ENCODE results near the gene TRIM34.
"Not testable (repeated sequence)": the region's sequence is repeated elsewhere in the genome, so short reads cannot be mapped to it uniquely, and the experiment has no call there.

Gene TRIM34

DNA sequence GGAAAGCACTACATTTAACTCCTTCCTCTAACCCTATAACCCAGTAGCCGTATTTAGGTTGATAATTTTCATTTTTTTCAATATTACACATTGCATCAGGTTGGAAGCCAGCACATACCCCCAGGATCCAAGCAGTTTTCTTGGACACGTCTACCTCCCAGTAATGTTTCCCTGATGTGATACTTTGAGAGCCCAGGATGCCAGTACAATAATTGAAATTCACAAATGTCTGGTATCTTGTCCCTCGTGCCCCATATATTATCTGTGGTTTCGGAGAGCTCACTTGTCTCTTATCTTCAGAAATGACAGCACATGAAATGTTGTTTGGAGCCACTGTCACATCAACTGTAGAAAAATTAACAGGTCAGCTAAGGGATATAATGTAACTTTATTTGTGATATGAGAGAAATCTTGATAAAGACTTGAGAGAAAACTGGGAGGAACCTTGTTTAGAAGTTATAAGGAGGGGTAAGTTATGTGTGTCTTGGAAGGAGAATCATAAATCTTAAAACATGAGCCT is 40.3 kb downstream of the TRIM34 start:
- Histone ChIP-seq H3K36me3 (ENCODE audit: insufficient read depth, low read depth, low read length) (peaks cover 45% of the 10 kb centered on the region), H3K27ac (ENCODE audit: low read length) (no peak overlapping the region), H3K9me3 (ENCODE audit: insufficient read depth, low read depth, low read length) (no peaks in the 10 kb centered on the region), H3K4me1 (ENCODE audit: insufficient read depth, low read length) (no peaks in the 10 kb centered on the region), H3K27me3 (ENCODE audit: insufficient read depth, low read length) (no peaks in the 10 kb centered on the region), H3K4me3 (ENCODE audit: low read length) (no peak overlapping the region), H3K9ac (ENCODE audit: low read depth, low read length) (no peak overlapping the region)

DNA sequence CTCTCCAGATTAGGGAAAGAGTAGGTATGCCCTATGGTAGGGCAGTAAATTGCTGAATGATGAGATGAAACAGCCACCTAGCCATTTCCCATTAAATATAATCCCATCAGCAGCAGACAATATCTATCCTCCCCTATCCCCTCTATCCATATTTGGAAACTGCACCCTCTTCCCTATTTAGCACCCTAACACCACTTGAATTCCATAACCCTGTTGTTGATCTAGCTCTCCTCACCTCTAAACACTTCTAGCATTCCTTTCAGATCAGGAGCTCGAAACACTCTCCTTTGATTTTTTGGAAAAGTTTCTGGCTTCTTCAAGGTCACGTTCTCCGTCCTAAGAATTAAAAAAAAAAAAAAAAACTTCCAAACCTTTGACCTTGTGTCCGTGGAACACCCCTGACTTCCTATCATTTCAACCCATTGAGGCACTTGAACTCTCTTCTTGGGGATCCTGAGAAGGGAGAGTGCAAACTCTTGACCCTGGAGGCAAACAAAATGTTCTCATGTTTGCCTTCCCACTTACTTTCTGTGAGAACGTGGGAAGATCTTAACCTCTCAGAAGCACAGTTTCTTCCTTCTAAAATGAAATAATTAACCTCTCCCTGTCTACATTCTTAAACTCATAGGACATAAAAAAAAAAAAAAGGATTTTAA is 41.1 kb downstream of the TRIM34 start:
- no peak overlapping the region for H3K9ac ChIP-seq (ENCODE audit: low read depth, low read length)
- no peak overlapping the region for H3K27ac ChIP-seq (ENCODE audit: low read length)
- no peaks in the 10 kb centered on the region for H3K9me3 ChIP-seq (ENCODE audit: insufficient read depth, low read depth, low read length)
- no peaks in the 10 kb centered on the region for H3K27me3 ChIP-seq (ENCODE audit: insufficient read depth, low read length)
- H3K4me3 ChIP-seq (ENCODE audit: low read length) = no peak overlapping the region
- peaks cover 51% of the 10 kb centered on the region for H3K36me3 ChIP-seq (ENCODE audit: insufficient read depth, low read depth, low read length)
- no peaks in the 10 kb centered on the region for H3K4me1 ChIP-seq (ENCODE audit: insufficient read depth, low read length)

DNA sequence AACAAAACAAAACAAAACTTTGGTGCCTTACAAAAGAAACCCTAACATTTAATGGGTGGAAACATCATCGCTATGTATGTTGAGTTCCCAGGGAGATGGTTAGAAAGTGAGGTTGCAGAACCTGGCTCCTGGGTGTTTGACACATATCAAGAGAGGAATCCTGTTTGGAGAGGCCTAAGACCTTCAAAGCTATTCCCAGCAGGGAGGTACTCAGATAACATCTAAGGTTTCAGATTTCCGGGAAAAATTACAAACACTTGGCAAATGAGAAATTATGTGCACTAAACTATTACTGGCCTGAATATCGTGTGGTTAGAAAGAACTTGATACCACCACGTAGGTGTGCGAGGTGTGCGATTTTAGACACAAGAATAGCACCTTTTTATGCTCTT is 41.6 kb downstream of the TRIM34 start:
- H3K27me3 ChIP-seq (ENCODE audit: insufficient read depth, low read length) = no peaks in the 10 kb centered on the region
- no peak overlapping the region for H3K27ac ChIP-seq (ENCODE audit: low read length)
- H3K4me1 ChIP-seq (ENCODE audit: insufficient read depth, low read length) = no peaks in the 10 kb centered on the region
- H3K4me3 ChIP-seq (ENCODE audit: low read length) = no peak overlapping the region
- no peaks in the 10 kb centered on the region for H3K9me3 ChIP-seq (ENCODE audit: insufficient read depth, low read depth, low read length)
- peaks cover 54% of the 10 kb centered on the region for H3K36me3 ChIP-seq (ENCODE audit: insufficient read depth, low read depth, low read length)
- H3K9ac ChIP-seq (ENCODE audit: low read depth, low read length) = no peak overlapping the region

DNA sequence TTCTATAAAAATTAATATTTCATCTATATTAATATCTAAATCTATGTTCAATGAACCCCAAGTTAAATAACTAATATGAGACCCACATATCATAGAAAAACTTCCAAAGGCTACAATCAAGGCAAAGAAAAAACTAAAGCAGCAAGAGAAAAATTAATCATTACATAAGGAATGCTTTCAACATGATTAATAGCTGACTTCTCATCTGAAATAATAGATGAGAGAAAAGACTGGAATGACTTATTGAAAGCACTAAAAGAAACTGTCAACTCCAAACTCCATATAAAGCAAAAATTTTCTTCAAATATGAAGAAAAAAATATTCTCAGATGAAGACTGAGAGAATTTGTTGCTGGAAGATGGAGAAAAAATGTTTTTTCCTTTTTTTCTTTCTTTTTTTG is 47.0 kb downstream of the TRIM34 start:
- H3K4me1 ChIP-seq (ENCODE audit: insufficient read depth, low read length) = no peaks in the 10 kb centered on the region
- H3K27ac ChIP-seq (ENCODE audit: low read length) = no peak overlapping the region
- peaks cover 27% of the 10 kb centered on the region for H3K36me3 ChIP-seq (ENCODE audit: insufficient read depth, low read depth, low read length)
- no peaks in the 10 kb centered on the region for H3K9me3 ChIP-seq (ENCODE audit: insufficient read depth, low read depth, low read length)
- no peak overlapping the region for H3K9ac ChIP-seq (ENCODE audit: low read depth, low read length)
- H3K4me3 ChIP-seq (ENCODE audit: low read length) = no peak overlapping the region
- no peaks in the 10 kb centered on the region for H3K27me3 ChIP-seq (ENCODE audit: insufficient read depth, low read length)

DNA sequence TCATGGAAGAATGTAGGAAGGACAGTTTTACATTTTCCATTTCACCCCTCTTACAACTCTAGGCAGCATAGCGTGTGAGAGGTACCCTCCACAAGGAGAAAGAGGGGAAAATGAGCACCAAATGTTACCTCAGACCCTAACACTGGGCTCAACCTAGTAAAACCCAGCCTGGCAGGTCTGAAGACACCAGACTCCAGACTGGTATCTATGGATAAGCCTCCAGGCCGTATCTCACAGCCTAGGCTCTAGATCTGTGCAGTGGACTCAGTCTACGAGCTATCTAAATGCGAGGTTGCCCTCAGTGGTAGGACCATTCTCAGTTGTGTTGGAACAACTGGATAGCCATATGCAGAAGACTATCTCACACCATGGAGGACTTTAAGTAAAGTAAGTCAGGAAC is 49.6 kb downstream of the TRIM34 start:
- H3K4me3 ChIP-seq (ENCODE audit: low read length) = no peak overlapping the region
- peaks cover 39% of the 10 kb centered on the region for H3K36me3 ChIP-seq (ENCODE audit: insufficient read depth, low read depth, low read length)
- no peak overlapping the region for H3K27ac ChIP-seq (ENCODE audit: low read length)
- H3K4me1 ChIP-seq (ENCODE audit: insufficient read depth, low read length) = no peaks in the 10 kb centered on the region
- H3K9ac ChIP-seq (ENCODE audit: low read depth, low read length) = no peak overlapping the region
- no peaks in the 10 kb centered on the region for H3K27me3 ChIP-seq (ENCODE audit: insufficient read depth, low read length)
- no peaks in the 10 kb centered on the region for H3K9me3 ChIP-seq (ENCODE audit: insufficient read depth, low read depth, low read length)

DNA sequence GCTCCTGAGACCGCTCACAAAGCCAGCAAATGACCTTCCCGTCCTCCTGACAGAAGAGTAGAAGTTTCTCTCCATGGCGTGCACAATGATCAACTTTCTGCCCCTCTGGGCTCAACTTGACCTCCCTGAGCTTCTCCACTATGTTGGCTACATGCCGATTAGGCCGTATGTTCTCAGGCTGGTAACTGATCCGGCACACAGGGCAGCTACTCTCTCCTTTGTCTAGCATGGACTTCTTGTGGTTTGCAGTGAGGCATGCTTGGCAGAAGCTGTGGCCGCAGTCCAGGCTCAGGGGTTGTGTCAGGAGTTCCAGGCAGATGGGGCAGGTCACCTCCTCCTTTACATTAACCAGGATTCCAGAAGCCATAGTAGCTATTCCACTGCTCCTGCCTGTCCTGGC is 55.0 kb downstream of the TRIM34 start:
- Histone ChIP-seq H3K4me3 (ENCODE audit: low read length) (no peak overlapping the region), H3K9ac (ENCODE audit: low read depth, low read length) (no peak overlapping the region), H3K9me3 (ENCODE audit: insufficient read depth, low read depth, low read length) (no peaks in the 10 kb centered on the region), H3K27me3 (ENCODE audit: insufficient read depth, low read length) (no peaks in the 10 kb centered on the region), H3K27ac (ENCODE audit: low read length) (no peak overlapping the region), H3K4me1 (ENCODE audit: insufficient read depth, low read length) (no peaks in the 10 kb centered on the region; the same call in 1 of the 2 replicates), H3K36me3 (ENCODE audit: insufficient read depth, low read depth, low read length) (peaks cover 27% of the 10 kb centered on the region)

DNA sequence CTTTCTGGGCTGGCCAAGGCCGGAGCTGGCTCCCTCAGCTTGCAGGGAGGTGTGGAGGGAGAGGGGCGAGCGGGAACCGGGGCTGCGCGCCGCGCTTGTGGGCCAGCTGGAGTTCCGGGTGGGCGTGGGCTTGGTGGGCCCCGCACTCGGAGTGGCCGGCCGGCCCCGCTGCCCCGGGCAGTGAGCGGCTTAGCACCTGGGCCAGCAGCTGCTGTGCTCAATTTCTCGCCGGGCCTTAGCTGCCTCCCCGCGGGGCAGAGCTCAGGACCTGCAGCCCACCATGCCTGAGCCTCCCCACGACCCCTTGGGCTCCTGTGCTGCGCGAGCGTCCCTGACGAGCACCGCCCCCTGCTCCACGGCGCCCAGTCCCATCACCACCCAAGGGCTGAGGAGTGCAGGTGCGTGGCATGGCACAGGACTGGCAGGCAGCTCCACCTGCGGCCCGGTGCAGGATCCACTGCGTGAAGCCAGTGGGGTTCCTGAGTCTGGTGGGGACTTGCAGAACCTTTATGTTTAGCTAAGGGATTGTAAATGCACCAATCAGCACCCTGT is 58.2 kb downstream of the TRIM34 start:
- H3K4me3 ChIP-seq (ENCODE audit: low read length); H3K9ac ChIP-seq (ENCODE audit: low read depth, low read length); H3K27ac ChIP-seq (ENCODE audit: low read length); H3K27me3 ChIP-seq (ENCODE audit: insufficient read depth, low read length); H3K9me3 ChIP-seq (ENCODE audit: insufficient read depth, low read depth, low read length); H3K4me1 ChIP-seq (ENCODE audit: insufficient read depth, low read length): not testable (repeated sequence)
- peaks cover 20% of the 10 kb centered on the region for H3K36me3 ChIP-seq (ENCODE audit: insufficient read depth, low read depth, low read length)

DNA sequence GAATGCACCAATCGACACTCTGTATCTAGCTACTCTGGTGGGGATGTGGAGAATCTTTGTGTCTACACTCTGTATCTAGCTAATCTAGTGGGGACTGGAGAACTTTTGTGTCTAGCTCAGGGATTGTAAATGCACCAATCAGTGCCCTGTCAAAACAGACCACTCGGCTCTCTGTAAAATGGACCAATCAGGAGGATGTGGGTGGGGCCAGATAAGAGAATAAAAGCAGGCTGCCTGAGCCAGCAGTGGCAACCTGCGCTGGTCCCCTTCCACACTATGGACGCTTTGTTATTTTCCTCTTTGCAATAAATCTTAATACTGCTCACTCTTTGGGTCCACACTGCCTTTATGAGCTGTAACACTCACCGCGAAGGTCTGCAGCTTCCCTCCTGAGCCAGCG is 58.8 kb downstream of the TRIM34 start:
- H3K27me3 ChIP-seq (ENCODE audit: insufficient read depth, low read length); H3K4me3 ChIP-seq (ENCODE audit: low read length); H3K9ac ChIP-seq (ENCODE audit: low read depth, low read length): not testable (repeated sequence)

DNA sequence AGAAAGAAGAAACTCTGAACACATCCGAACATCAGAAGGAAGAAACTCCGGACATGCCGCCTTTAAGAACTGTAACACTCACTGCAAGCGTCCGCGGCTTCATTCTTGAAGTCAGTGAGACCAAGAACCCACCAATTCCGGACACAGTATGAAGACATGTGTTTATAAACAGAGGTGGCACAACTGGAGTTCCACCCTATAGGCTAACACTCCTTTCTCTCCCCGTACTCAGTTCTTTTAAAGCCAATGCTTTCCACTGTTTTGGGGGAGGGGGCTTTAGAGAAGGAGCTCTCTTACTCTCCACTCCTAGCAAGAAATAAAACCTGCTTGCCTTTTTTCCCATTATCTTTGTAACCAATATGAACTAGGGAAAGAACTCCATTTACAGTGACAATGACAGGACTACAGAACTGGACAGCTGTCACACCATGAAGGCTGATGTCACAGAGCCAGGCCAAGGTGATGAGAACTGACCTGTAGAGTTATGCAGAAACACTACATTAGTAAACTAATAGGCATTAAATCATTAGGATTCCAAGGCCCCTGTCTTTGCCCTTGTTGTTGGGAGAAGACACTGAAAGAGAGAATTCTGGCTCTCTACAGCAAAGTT is 59.3 kb downstream of the TRIM34 start:
- no peaks in the 10 kb centered on the region for H3K9me3 ChIP-seq (ENCODE audit: insufficient read depth, low read depth, low read length)
- H3K4me3 ChIP-seq (ENCODE audit: low read length) = peak overlapping the region; percentile 72
- no peaks in the 10 kb centered on the region for H3K27me3 ChIP-seq (ENCODE audit: insufficient read depth, low read length)
- peak overlapping the region; percentile 83; the same call in 1 of the 2 replicates for H3K9ac ChIP-seq (ENCODE audit: low read depth, low read length)
- peaks cover 5% of the 10 kb centered on the region; the same call in 1 of the 2 replicates for H3K4me1 ChIP-seq (ENCODE audit: insufficient read depth, low read length)
- H3K27ac ChIP-seq (ENCODE audit: low read length) = peak overlapping the region; percentile 60
- H3K36me3 ChIP-seq (ENCODE audit: insufficient read depth, low read depth, low read length) = peaks cover 9% of the 10 kb centered on the region

More for the DNA sequence above, 58.8 kb downstream of the TRIM34 start:
- H3K9me3 ChIP-seq (ENCODE audit: insufficient read depth, low read depth, low read length); H3K4me1 ChIP-seq (ENCODE audit: insufficient read depth, low read length); H3K27ac ChIP-seq (ENCODE audit: low read length): not testable (repeated sequence)
- peaks cover 14% of the 10 kb centered on the region for H3K36me3 ChIP-seq (ENCODE audit: insufficient read depth, low read depth, low read length)

DNA sequence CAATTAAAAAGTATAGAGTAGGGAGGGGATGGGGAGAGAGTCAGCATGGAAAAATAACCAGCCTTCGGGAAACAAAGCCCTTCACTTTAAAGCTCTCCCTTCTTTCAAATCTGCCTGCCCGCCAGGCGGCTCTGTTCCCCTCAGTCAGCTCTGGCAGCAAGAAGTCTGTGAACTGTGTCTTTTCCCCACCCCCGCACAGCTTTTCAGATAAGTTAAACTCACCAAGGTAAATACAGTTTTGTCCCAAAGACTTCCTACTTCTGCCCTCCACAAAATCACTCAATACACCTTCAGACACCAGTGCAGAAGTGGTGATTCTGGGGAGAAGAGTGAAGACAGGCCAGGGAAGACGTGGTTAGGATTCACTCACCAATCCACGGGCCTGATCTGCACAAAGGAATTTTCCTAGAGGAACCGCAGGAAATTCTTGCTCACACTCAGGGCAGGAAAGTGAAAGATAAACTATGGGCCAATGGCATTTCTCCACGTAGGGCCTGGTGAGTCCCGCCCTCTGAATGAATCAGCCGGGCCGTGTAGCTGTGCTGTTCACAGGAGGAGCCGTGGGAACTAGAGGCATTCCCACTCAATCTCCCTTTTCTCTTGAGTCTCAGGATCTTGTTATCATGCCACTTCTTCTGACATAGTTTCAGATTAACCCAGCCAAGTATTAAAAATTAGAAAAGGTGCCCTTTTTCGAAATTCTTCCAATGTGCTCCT is 60.0 kb downstream of the TRIM34 start, which contains the start of gene TRIM5:
Gene TRIM5 (minus strand): TSS at position 429 of the 717 bp plus-strand sequence. CDS start 4,897 bp downstream, outside the sequence.
- peak within 1 kb of the TSS; percentile 72 for H3K4me3 ChIP-seq (ENCODE audit: low read length)
- peaks cover 11% of the 10 kb centered on the region; the same call in 1 of the 2 replicates for H3K4me1 ChIP-seq (ENCODE audit: insufficient read depth, low read length)
- H3K9me3 ChIP-seq (ENCODE audit: insufficient read depth, low read depth, low read length) = no peaks in the 10 kb centered on the region
- peak within 1 kb of the TSS; percentile 83 for H3K9ac ChIP-seq (ENCODE audit: low read depth, low read length)
- peak within 1 kb of the TSS; percentile 60 for H3K27ac ChIP-seq (ENCODE audit: low read length)
- peaks cover 2% of the 10 kb centered on the region for H3K36me3 ChIP-seq (ENCODE audit: insufficient read depth, low read depth, low read length)
- H3K27me3 ChIP-seq (ENCODE audit: insufficient read depth, low read length) = no peaks in the 10 kb centered on the region

DNA sequence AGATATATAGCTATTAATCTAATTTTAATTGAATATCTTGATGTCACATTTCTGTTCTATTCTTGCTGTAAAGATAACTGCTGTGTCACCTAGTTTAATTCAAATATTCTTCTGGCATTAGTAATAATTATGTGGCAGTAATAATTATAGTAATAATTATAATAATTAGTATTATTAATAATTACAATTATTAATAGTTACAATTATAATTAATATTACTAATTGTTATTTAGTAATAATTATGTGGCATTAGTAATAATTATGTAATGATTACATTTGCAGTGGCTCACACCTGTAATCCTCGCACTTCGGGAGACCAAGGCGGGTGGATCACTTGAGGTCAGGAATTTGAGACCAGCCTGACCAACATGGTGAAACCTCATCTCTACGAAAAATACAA is 61.6 kb downstream of the TRIM34 start:
- no peaks in the 10 kb centered on the region for H3K36me3 ChIP-seq (ENCODE audit: insufficient read depth, low read depth, low read length)
- no peak overlapping the region for H3K9ac ChIP-seq (ENCODE audit: low read depth, low read length)
- H3K4me1 ChIP-seq (ENCODE audit: insufficient read depth, low read length) = peaks cover 16% of the 10 kb centered on the region
- H3K9me3 ChIP-seq (ENCODE audit: insufficient read depth, low read depth, low read length) = no peaks in the 10 kb centered on the region
- H3K27me3 ChIP-seq (ENCODE audit: insufficient read depth, low read length) = no peaks in the 10 kb centered on the region
- H3K4me3 ChIP-seq (ENCODE audit: low read length) = no peak overlapping the region
- H3K27ac ChIP-seq (ENCODE audit: low read length) = no peak overlapping the region

Measured in iPS-20b (cell line).